GM19240 (cell line): Measurements from ENCODE around the gene RNPS1.
A peak's percentile ranks its signal among the peaks of the same experiment; 100 is the strongest.
"Not testable (repeated sequence)": the region's sequence is repeated elsewhere in the genome, so short reads cannot be mapped to it uniquely, and the experiment has no call there.

Experiments used
- DNase-seq: peaks from one replicate; pipeline ENCODE4 v3.0.0; 2011; ENCODE audit warnings: low spot score; ENCODE audit not compliant: insufficient read length

The RNPS1 gene

DNA sequence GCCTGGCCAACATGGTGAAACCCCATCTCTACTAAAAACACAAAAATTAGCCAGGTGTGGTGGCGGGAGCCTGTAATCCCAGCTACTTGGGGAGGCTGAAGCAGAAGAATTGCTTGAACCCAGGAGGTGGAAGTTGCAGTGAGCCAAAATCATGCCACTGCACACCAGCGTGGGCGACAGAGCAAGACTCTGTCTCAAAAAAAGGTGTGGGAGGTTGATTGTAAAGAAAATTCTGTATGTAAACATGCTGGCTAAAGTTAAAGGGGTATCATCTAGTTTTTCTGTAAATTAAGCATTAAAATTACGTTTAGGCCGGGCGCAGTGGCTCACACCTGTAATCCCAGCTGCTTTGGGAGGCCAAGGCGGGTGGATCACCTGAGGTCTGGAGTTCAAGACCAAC lies 9.4 kb downstream of the RNPS1 start:
- DNase-seq: not testable (repeated sequence)

DNA sequence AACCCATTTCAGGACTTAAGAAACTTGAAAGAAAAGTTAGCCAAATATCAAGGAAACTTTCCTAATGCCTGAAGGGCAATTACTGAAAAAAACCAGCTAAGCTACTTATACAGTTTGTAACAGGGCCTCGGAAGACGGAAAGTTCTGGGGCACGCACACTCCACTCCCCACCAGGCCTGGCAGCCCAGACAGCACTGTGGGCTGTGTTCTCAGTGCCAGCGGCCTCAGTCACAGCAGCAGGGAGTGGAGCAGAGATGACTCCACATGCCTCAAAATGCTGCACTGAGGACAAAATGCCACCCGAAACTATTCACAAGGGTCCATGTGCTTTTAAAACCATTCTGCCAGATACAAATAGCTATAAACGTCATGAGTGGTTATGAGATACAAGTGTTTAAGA lies 10.2 kb downstream of the RNPS1 start:
- no peak for DNase-seq

DNA sequence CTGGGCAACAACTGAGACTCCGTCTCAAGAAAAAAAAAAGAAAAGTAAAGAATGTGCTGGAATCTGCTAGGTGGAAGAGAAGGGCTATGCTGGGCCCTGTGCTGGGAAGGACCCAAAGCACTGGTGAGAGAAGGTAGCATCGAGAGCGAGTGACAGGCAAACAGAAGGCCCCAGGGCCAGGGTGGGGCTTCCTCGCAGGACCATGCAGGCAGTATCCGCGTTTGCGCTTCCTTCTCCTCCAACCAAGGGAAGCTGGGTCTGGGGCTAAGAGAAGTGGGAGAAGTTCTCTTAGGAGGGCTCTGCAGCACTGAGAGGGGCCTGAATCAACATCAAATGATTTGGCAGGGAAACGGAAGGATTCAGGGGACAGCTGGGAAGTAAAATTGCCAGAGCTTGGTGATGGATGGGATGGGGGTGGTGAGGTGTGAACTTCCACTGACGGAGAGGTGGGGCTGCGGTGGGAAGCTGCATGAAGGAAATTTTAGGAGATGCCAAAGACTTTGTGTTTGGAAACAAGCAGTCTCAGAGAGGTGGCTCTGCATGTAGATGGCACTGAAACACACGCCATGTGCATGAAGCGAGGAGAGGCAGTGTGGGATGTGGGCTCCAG lies 11.3 kb downstream of the RNPS1 start:
- DNase-seq: no peak

DNA sequence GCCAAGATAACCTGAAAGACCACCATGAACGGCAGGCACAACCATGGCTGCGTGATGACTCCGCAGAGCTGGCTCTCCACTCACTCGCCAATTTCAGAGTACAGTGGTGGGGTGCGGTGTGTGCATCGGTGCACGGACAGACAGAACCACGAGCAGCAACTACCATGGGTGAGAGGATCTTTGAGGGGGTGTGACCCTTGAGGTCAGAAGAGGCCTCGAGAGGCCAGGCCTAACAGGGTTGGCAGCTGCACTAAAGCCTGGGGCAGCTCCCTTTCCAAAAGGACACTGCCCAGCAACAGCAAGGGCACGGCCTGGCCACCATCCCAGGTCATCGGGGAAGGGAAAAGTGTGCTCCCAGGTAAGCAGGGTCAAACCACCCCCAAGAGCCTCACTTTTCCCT lies 14.6 kb downstream of the RNPS1 start:
- no peak for DNase-seq

DNA sequence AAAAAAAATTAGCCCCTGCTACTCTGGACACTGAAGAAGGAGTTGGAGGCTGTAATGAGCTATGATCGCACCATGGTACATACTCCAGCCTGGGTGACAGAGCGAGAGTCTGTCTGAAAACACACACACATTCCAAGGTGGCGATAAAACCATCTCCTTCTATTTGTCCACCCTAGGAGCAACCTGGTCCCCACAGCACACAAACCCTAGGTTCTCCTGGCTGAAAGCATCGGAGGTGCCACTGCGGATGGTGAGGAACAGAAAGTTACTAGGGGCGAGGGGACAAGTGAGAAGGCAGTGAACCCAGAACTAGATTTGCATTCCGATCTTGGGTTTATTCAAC lies 15.1 kb downstream of the RNPS1 start:
- no peak for DNase-seq

DNA sequence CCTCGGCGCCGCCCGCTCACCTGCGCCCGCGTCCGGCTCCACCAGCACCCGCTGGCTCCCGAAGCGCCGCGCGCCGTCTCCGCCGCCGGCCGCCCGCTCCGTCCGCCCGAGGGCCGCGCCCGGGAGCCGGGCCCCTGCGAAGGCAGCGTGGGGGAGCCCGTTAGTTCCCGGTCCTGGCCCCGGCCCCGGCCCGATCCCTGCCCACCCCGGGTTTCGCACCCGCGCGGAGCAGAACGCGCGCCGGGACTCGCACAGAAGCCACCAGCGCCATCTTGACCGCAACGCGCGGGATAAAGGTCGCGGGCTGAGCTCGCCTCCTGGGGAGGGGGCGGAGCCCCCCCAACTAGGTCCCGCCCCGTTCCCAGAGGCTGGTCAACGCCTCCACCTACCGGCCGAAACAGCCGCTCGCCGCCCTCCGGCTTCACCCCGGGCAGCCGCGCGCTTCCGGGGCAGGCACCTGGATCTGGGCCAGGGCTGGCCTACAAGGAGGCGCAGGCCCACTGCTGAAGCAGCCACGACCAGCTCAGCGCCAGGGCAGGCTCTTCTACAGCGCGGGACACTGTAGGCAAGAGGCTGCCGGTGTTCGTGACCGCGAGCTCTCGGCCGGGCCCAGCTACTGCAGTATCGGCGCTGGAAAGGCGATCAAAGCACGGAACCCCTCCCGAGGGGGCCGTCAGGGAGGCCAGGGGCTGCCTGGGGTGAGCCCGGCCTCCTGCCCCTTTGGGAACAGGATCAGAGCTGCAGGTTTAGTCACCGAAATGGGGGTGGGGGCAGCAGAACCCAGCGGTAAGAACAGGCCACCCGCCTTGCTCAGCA lies 16.4 kb downstream of the RNPS1 start, which contains the start of gene ECI1:
Gene ECI1, minus strand, starts transcription at position 292 of the 816 bp plus-strand sequence. Its CDS starts 21 bp downstream, at position 271.
- peak; percentile 100 for DNase-seq

DNA sequence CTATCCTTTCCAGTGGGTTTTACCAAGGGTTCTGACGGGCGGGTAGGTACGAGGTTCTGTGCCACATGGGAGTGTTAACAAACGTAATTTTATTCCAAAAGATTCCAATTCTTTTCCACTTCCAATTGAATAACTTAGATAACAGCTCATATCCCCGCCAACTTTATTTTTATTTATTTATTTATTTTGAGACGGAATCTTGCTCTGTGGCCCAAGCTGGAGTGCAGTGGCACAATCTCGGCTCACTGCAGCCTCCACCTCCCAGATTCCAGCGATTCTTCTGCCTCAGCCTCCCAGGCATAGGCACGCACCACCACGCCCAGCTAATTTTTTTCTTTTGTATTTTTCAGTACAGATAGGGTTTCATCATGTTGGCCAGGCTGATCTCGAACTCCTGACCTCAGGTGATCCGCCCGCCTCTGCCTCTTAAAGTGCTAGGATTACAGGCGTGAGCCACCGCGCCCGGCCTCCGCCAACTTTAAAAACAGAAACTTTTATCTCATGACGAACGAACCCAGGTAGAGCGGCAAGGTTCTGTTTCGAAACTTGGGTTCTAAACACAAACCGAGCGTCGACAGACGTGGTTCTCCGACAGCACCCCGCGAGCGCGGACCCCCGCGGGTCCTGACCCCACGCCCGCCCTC lies 17.2 kb downstream of the RNPS1 start:
- DNase-seq: no peak

DNA sequence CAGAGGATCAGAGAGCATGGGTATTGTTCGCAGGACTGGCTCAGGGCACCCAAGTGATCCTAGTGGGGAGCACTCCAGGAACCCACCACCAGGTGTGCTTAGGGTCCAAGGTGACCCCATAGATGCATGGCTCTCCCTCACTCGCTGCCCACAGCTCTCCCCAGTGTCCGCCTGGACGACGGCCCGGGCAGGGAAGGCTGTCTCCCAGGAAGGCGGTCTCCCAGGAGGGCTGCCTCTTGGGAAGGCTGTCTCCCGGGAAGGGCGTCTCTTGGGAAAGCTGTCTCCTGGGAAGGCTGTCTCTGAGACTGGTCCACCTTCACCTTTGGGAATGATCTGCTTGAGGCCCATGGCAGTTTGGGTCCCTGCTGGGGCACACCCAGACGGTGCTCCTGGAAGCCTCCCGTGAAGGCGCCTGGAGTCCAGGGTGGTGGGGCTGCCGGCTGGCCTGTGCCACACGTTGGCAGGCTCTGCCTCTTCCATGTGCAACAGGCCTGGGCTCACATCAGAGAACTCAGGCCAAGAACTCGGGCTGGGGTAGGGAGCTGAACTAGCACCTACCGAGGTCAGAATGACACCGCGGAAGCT lies 21.5 kb downstream of the RNPS1 start:
- DNase-seq: no peak

DNA sequence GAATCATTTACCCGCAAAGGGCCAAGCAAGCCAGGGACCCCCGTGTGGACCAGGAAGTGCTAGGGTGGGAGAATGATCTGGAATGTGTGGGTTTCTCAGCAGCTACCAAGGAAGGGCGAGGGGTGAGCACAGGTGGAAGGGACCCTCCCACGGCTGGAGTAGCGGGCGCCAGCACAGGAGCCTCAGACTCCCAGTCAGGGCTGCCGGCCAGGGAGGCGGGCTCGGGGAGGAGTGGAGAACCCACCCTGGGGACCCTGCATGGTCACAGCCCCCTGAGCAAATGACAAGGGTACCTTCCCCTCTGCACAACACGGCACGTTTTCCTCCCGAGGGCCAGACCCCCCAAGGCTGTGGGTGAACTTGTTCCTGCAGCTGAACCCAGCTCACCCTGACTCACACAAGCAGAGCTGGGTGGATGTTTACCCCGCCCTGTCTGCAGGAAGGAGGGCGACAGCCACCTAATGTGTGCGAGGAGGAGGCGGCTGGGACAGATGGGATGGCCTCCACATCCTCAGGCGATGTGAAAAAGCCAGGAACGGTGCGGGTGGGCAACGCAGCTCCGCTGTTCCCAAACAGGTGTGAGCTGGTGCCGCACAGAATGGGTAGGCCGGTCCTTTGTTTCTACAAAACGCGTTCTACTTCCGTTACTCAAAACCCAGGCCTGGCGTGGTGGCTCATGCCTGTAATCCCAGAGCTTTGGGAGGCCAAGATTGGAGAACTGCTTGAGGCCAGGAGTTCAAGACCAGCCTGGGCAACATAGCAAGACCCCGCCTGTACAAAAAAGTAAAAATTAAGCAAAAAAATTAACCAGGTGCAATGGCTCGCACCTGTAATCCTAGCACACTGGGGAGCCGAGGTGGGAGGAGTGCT lies 22.8 kb downstream of the RNPS1 start:
- no peak for DNase-seq

DNA sequence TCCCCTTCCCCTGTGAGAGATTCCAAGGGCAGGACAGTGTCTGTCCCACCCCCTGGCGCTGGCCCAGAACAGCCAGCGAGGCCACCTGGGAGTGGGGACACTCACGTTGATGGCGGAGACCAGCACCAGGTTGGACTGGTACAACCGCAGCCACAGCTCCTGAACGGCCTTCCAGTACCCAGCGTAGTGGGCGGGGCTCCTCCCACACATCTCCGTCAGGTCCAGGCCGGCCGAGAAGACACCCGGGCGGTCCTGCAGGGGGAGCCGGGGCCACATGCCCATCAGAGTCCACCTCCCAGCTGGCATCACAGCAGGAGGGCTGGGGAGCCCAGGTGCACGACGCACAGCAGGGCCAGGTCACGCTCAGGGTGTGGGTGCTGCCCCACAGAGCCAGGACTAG lies 23.6 kb downstream of the RNPS1 start:
- DNase-seq: no peak

DNA sequence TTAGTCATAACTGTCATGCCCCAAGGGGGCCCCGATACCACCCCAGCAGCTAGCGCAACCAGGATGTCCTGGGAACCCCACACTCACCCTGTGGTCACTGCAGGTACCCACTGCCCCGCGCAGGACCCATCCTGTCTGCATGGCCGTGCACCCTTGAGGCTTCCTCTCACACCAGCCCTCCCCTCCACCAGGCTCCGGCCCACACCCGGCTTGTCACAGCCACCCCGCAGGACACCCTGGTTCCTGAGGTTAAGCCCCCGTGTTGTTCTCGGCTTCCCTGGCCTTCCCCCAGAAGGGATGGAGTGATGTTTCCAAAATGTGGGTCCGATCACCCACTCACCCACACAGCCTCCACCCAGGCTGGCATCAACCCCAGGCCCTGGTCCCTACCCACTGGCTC lies 24.1 kb downstream of the RNPS1 start:
- DNase-seq: no peak

DNA sequence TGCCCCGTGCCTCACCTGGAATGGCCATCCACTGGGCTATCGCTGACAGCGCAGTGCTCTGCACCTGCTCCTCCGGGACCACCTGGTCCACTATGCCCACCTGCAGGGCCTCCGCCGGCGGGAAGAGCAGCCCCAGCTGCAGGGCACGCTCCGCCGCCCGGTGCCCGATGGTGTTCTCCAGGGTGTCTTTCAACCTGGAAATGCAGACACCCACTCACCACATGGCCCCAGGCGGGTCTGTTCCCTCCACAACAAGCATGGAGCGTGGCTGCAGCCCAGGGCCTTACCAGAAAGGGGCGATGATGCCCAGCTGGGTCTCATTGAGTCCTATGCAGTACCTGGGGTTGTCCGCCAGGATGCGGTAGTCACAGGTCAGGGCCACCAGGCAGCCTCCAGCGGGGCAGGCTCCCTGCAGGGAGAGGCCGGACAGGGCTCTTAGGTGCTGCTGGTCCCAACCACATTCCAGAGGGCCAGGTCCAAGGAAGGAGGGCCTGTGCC lies 24.8 kb downstream of the RNPS1 start:
- DNase-seq: no peak

DNA sequence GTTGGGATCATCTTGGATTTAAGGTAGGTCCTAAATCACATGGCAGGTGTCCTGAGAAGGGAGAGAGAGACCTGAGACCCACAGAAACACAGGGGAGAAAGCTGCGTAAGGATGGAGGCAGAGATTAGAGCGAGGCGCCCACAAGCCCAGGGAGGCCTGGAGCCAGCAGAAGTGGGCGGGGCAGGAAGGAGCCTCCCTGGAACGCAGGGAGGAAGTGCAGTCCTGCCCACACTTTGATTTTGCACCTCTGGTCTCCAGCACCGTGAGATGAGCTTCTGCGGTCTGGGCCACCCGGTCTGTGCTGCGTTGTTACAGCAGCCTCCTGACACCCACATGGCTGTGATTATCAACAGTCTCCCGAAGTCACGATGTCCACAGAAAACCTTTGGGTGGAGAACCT lies 25.3 kb downstream of the RNPS1 start:
- no peak for DNase-seq

DNA sequence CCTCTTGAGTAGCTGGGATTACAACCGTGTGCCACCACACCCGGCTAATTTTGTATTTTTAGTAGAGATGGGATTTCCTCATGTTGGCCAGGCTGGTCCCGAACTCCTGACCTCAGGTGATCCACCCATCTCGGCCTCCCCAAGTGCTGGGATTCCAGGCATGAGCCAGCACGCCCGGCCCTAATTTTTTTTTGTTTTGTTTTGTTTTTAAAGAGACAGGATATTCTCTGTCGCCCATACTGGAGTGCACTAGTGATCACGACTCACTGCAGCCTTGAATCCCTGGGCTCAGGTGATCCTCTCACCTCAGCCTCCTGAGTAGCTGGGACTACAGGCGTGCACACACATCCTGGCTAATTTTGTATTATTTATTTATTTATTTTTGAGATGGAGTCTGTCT lies 27.6 kb downstream of the RNPS1 start:
- DNase-seq: not testable (repeated sequence)

DNA sequence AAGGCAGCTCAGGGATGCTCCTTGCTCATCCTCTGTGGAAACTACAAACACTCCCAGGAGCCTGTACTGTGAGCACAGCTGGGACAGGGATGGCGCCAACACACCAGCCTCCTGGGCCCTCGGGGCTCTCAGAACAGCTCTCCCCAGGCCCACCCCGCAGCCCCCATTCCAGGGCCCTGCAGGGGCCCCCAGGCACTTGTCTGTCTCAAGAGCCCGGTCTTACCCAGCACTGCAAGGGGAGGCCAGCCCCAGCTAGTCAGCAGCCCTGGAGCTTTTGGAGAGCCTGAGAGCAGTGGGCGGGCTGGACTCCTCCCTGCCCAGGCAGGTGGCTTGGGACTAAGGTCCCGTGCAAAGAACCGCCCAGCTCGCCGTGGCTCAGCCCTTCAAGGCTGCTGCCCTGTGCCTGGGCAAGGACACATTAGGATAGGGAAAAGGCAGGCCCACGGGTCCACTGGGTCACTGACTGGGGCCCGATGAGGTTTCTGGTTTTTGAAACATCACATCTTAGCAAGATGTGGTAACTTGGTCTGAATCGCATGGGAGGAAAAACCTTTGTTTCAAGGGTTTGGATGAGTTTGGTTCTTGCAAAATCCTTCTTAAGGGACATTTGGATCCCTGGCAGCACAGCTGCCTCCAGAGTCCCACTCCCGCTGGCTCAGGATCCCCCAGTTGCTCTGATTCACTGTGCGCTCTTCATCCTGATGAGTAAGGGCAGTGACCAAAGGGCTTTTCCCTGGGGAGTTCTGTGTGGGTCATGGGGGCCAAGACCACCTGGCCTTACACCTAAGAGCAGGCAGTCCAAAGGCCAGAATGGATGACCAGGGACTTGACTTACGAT lies 28.9 kb downstream of the RNPS1 start:
- no peak for DNase-seq

DNA sequence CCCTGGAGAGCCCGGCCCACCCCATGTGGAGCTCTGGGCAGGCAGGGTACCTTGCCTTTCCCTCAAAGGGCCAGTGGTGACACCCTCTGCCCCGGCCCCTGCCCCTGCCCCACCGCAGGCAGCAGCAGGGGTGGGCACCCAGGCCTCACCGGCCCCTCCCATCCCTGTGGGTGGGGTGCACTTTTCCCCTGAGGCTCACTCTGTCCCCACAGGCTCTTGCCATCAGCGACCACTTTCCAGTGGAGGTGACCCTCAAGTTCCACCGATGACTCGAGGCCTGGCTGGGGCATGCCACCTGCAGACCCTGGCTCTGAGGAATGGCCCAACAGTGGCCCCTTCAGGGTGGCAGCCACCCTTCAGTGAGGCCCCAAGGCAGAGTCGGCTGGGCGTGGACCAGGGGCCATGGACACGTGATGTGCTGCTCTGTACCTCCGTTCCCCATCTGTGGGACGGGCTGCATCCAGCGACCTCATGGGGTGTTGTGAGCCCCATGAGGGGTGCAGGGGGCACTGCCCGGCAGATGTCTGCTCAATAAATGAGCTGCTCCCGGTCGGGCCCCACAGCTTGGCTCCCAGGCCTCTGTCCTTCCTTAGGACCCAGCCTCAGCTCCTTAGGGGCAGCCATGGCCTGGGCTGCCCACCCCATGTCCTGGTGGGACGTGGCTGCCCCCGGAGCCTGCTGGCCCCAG lies 29.6 kb downstream of the RNPS1 start:
- no peak for DNase-seq

DNA sequence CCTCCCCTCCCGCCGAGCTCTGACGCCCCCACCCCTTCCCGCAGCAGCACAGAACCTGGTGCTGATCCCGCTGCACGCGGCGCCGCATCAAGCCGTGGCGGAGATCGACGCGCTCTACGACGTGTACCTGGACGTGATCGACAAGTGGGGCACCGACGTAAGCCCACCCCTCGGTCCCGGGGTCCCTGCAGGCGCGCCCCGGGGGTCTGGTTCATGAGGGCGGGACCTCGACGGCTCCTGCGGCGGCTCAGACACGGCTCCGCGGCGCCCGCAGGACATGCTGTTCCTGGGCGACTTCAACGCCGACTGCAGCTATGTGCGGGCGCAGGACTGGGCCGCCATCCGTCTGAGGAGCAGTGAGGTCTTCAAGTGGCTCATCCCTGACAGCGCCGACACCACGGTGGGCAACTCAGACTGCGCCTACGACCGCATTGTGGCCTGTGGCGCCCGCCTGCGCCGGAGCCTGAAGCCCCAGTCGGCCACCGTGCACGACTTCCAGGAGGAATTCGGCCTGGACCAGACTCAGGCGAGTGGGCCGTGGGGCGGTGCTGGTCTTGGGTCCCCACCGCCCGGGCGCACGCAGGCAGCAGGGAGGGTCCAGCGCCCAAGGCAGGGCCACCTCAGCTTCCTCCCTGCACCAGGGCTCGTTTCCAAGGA lies 30.3 kb downstream of the RNPS1 start:
- no peak for DNase-seq

DNA sequence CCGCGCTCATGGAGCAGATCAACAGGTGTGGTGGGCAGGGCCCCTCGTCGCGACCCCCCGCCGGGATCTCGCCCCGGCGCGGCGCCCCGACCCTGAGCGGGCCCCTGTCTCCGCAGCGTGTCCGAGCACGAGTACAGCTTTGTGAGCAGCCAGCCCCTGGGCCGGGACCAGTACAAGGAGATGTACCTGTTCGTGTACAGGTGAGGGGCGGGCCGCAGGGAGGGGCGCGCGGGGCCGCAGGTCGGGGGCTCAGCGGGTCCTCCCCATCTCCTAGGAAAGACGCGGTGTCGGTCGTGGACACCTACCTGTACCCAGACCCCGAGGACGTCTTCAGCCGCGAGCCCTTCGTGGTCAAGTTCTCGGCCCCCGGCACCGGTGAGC lies 30.8 kb downstream of the RNPS1 start:
- DNase-seq: no peak
